ENCODE results near the gene MYH1.

The MYH1 gene

GRCh38 chr17:10457952-10458351, 60.4 kb downstream of the MYH1 start:
- H3K4me1 Mint-ChIP-seq = no peaks in the 10 kb centered on the region
- ATAC-seq (replicated peaks) (no peak), DNase-seq (no peak)
- H3K4me3 Mint-ChIP-seq = no peak overlapping the region
- no peaks in the 10 kb centered on the region for H3K9me3 Mint-ChIP-seq
- no peak overlapping the region for H3K27ac Mint-ChIP-seq
- H3K27me3 Mint-ChIP-seq = peaks cover 21 to 25% of the 10 kb centered on the region in 2 donors
- H3K36me3 Mint-ChIP-seq = no peaks in the 10 kb centered on the region

DNA sequence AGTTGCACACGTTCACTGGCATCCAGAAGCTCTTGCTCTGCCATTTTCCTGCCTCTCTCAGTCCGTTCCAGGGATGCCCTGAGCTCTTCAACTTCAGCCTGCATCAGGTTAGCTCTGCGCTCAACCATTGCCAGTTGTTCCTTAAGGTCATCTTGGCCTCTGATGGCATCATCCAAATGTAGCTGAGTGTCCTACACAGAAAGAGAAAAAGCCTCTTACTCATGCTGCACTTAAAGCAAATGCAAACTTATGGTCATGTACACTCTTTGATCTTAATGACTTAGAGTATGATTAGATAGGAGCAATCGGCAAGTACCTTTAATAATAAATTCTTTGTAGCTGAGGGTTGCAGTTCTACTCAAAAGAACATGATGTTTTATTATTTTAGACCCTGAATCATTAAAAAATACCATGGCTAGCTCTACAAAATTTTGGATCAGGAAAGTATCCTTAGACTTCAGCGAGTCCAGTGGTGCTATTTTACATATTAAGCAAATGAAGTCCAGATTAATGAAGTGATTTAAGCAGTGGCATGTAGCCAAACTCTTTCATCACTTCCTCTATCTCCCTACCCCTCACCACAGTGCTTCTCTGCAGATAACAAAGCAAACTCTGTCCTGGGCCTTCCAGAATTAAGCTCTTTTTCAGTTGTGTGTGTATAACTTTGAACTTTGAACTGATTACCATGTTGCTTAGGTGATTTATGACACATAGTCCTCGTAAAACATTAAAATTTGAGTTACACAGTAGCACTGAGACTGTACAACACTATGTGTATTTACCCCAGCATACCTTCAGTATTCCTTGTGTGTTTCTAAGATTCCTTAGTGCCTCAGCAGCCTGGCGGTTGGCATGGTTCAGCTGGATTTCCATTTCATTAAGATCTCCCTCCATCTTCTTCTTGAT, 71.1 kb downstream of the MYH1 start:
- no peak for ATAC-seq (replicated peaks)

More for the DNA sequence above, 71.1 kb downstream of the MYH1 start:
- H3K9me3 Mint-ChIP-seq = peaks cover 3% of the 10 kb centered on the region in 2 donors
- no peaks in the 10 kb centered on the region for H3K36me3 Mint-ChIP-seq
- H3K27ac Mint-ChIP-seq = no peak overlapping the region
- H3K4me3 Mint-ChIP-seq = no peak overlapping the region
- no peak for DNase-seq
- H3K27me3 Mint-ChIP-seq = peaks cover 21 to 22% of the 10 kb centered on the region in 2 donors
- no peaks in the 10 kb centered on the region for H3K4me1 Mint-ChIP-seq

Data from stimulated activated naive B cell treated with anti-CD40 and anti-IgM and Interleukin-4, amounts not matched to agents 10 μg/mL and 1 μg/mL and 100 μg/mL, for 72 hours (primary cell).